Measurements from ENCODE around the gene PRKCH. TPM values are rescaled to one million over a fixed set of nuclear protein-coding genes. Genes with fewer than 3 reads are reported as not detected.

PRKCH gene
- total RNA-seq, 5 donors from 2014 or later (not counting 1 experiment from before 2014, with no cell fraction given), result 267 to 436 (median 326) TPM

- peaks cover 0 to 5% (median 0%) of the 10 kb centered on the region in 3 donors for H3K9me3 Mint-ChIP-seq
- no peak overlapping the region for H3K27ac Mint-ChIP-seq
- ChIA-PET POLR2A (interaction anchor here in 1 of 2 donors (1.0 kb wide), 1 partner anchor 18 kb away, joined by 3 read pairs; no protein-coding TSS in a partner anchor), CTCF (interaction anchor here in 1 of 2 donors (0.5 kb wide), 1 partner anchor 68 kb away, joined by 3 read pairs; no protein-coding TSS in a partner anchor)
- WGBS (ENCODE audit: insufficient coverage), result 80% methylated on average over 1 of the region's 6 CpGs
- no peak overlapping the region for H3K4me3 Mint-ChIP-seq
- no peaks in the 10 kb centered on the region for H3K36me3 Mint-ChIP-seq
- peaks cover 10 to 18% (median 12%) of the 10 kb centered on the region in 3 donors for H3K4me1 Mint-ChIP-seq
- DNase-seq, result no peak
- H3K27me3 Mint-ChIP-seq, result no peaks in the 10 kb centered on the region
- Histone ChIP-seq H3K27ac (ENCODE audit: low read length) (no peak overlapping the region), H3K36me3 (ENCODE audit: control insufficient read depth in 2 of 2, extremely low read depth in 1 of 2, insufficient read depth in 1 of 2, low read length in 1 of 2) (no peaks in the 10 kb centered on the region), H3K9me3 (no peaks in the 10 kb centered on the region), H3K4me3 (ENCODE audit: control insufficient read depth in 1 of 2, extremely low read depth in 1 of 2, low read length in 1 of 2) (no peak overlapping the region), H3K4me1 (ENCODE audit: control insufficient read depth in 1 of 2, extremely low read depth in 1 of 2, insufficient read depth in 2 of 2, low read length in 2 of 2) (peaks cover 0 to 10% of the 10 kb centered on the region in 2 experiments), H3K27me3 (replicated peaks in 1 of 2; ENCODE audit: control insufficient read depth in 2 of 2, extremely low read depth in 1 of 2, insufficient read depth in 2 of 2, low read length in 1 of 2) (no peaks in the 10 kb centered on the region)
- no peak for ATAC-seq (replicated peaks in 1 of 4)
Observed at GRCh38 chr14:61588419-61588901, 267.1 kb downstream of the PRKCH start.

DNA sequence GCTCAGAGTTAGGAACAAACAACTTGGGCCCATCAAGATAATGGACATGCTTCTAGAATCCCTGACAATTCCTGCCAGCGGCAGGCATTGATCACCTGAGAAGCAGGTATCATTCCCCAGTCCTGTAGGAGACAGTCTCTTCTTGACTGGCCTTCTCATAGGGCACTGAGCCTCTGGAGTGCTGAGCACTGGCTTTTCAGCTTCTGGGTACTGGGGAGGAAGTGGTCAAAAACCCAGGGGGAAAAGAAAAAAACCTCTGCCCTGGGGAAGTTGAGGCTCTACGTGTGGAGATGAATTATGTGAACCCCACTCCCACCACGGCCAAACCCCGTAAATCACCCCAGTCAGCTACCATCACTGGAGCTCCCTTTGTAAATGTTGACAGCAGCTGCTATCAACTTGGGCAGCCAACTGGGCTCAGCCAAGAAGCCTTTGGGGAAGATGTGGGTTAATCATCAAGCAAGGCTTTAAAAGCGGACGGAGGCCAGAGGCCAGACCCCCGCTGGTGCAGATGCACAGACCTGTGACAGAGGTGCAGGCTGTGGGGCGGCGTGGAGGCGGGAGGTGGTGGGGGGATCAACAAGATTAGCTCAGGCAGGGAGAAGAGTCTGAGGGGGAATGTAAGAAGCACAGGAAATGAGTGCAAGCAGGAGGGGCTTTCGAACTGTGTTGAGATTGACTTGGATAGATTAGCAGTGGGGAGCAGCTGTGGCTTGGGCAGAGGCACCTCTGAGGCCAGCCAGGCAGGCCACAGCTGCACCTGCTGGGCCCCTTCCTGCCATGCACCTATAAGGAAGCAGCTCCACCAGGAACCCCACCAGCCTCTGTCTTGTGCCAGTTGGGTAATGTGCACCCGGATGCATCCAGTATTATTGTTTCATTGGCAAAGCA lies 268.6 kb downstream of the PRKCH start:
- no peak for DNase-seq
- no peaks in the 10 kb centered on the region for H3K27me3 ChIP-seq (replicated peaks in 1 of 2; ENCODE audit: control insufficient read depth in 2 of 2, extremely low read depth in 1 of 2, insufficient read depth in 2 of 2, low read length in 1 of 2)
- H3K4me3 ChIP-seq (ENCODE audit: control insufficient read depth in 1 of 2, extremely low read depth in 1 of 2, low read length in 1 of 2), result no peak overlapping the region
- no peaks in the 10 kb centered on the region for H3K36me3 Mint-ChIP-seq
- 100% methylated on average over 4 of the region's 12 CpGs for WGBS (ENCODE audit: insufficient coverage)
- H3K4me3 Mint-ChIP-seq, result no peak overlapping the region
- no peak overlapping the region for H3K27ac ChIP-seq (ENCODE audit: low read length)
- peaks cover 24 to 27% (median 26%) of the 10 kb centered on the region in 3 donors for H3K4me1 Mint-ChIP-seq
- no peak for ATAC-seq (replicated peaks in 1 of 4)
- H3K9me3 ChIP-seq, result no peaks in the 10 kb centered on the region
- ChIA-PET CTCF (no interaction called here), POLR2A (interaction anchor here in 1 of 2 donors (0.6 kb wide), 1 partner anchor 82 kb away, joined by 3 read pairs; no protein-coding TSS in a partner anchor)
- peaks cover 0 to 5% (median 0%) of the 10 kb centered on the region in 3 donors for H3K9me3 Mint-ChIP-seq
- no peak overlapping the region for H3K27ac Mint-ChIP-seq
- no peaks in the 10 kb centered on the region for H3K27me3 Mint-ChIP-seq
- peaks cover 0 to 14% of the 10 kb centered on the region in 2 experiments for H3K4me1 ChIP-seq (ENCODE audit: control insufficient read depth in 1 of 2, extremely low read depth in 1 of 2, insufficient read depth in 2 of 2, low read length in 2 of 2)
- H3K36me3 ChIP-seq (ENCODE audit: control insufficient read depth in 2 of 2, extremely low read depth in 1 of 2, insufficient read depth in 1 of 2, low read length in 1 of 2), result no peaks in the 10 kb centered on the region

GRCh38 chr14:61591862-61592261 lies 270.5 kb downstream of the PRKCH start:
- H3K4me1 ChIP-seq (ENCODE audit: control insufficient read depth in 1 of 2, extremely low read depth in 1 of 2, insufficient read depth in 2 of 2, low read length in 2 of 2), result peaks cover 0 to 18% of the 10 kb centered on the region in 2 experiments
- peaks cover 0 to 5% (median 0%) of the 10 kb centered on the region in 3 donors for H3K9me3 Mint-ChIP-seq
- H3K4me3 ChIP-seq (ENCODE audit: control insufficient read depth in 1 of 2, extremely low read depth in 1 of 2, low read length in 1 of 2), result no peak overlapping the region
- ATAC-seq (replicated peaks in 1 of 4), result no peak
- no CpG with 5 or more reads among the region's 2 CpGs for WGBS (ENCODE audit: insufficient coverage)
- no peaks in the 10 kb centered on the region for H3K36me3 ChIP-seq (ENCODE audit: control insufficient read depth in 2 of 2, extremely low read depth in 1 of 2, insufficient read depth in 1 of 2, low read length in 1 of 2)
- no peaks in the 10 kb centered on the region for H3K27me3 Mint-ChIP-seq
- H3K4me3 Mint-ChIP-seq, result no peak overlapping the region
- ChIA-PET CTCF (no interaction called here), POLR2A (no interaction called here)
- no peaks in the 10 kb centered on the region for H3K36me3 Mint-ChIP-seq
- H3K9me3 ChIP-seq, result no peaks in the 10 kb centered on the region
- DNase-seq, result peak in 1 of 35 experiments; percentile 18
- H3K27me3 ChIP-seq (replicated peaks in 1 of 2; ENCODE audit: control insufficient read depth in 2 of 2, extremely low read depth in 1 of 2, insufficient read depth in 2 of 2, low read length in 1 of 2), result no peaks in the 10 kb centered on the region
- peaks cover 31 to 35% (median 32%) of the 10 kb centered on the region in 3 donors for H3K4me1 Mint-ChIP-seq
- H3K27ac Mint-ChIP-seq, result no peak overlapping the region
- no peak overlapping the region for H3K27ac ChIP-seq (ENCODE audit: low read length)

- H3K27me3 ChIP-seq (replicated peaks in 1 of 2; ENCODE audit: control insufficient read depth in 2 of 2, extremely low read depth in 1 of 2, insufficient read depth in 2 of 2, low read length in 1 of 2), result no peaks in the 10 kb centered on the region
- WGBS (ENCODE audit: insufficient coverage), result no CpG with 5 or more reads among the region's 3 CpGs
- POLR2A ChIA-PET, result no interaction called here
- no peaks in the 10 kb centered on the region for H3K36me3 Mint-ChIP-seq
- no peaks in the 10 kb centered on the region for H3K9me3 ChIP-seq
- no peak overlapping the region for H3K4me3 Mint-ChIP-seq
- peaks cover 32 to 37% (median 34%) of the 10 kb centered on the region in 3 donors for H3K4me1 Mint-ChIP-seq
- CTCF ChIA-PET, result no interaction called here
- H3K4me3 ChIP-seq (ENCODE audit: control insufficient read depth in 1 of 2, extremely low read depth in 1 of 2, low read length in 1 of 2), result no peak overlapping the region
- H3K27ac ChIP-seq (ENCODE audit: low read length), result no peak overlapping the region
- H3K9me3 Mint-ChIP-seq, result peaks cover 0 to 5% (median 0%) of the 10 kb centered on the region in 3 donors
- no peak for ATAC-seq (replicated peaks in 1 of 4)
- peaks cover under 1 to 18% of the 10 kb centered on the region in 2 experiments for H3K4me1 ChIP-seq (ENCODE audit: control insufficient read depth in 1 of 2, extremely low read depth in 1 of 2, insufficient read depth in 2 of 2, low read length in 2 of 2)
- H3K27me3 Mint-ChIP-seq, result no peaks in the 10 kb centered on the region
- H3K36me3 ChIP-seq (ENCODE audit: control insufficient read depth in 2 of 2, extremely low read depth in 1 of 2, insufficient read depth in 1 of 2, low read length in 1 of 2), result no peaks in the 10 kb centered on the region
- no peak for DNase-seq
- H3K27ac Mint-ChIP-seq, result no peak overlapping the region
Observed at GRCh38 chr14:61593330-61593729, 272.0 kb downstream of the PRKCH start.

GRCh38 chr14:61596990-61597389 lies 275.6 kb downstream of the PRKCH start:
- Mint-ChIP-seq H3K9me3 (peaks cover 0 to 5% (median 0%) of the 10 kb centered on the region in 3 donors), H3K27ac (no peak overlapping the region), H3K4me1 (peaks cover 29 to 41% (median 31%) of the 10 kb centered on the region in 3 donors), H3K4me3 (no peak overlapping the region), H3K27me3 (no peaks in the 10 kb centered on the region), H3K36me3 (no peaks in the 10 kb centered on the region)
- no peaks in the 10 kb centered on the region for H3K36me3 ChIP-seq (ENCODE audit: control insufficient read depth in 2 of 2, extremely low read depth in 1 of 2, insufficient read depth in 1 of 2, low read length in 1 of 2)
- DNase-seq, result no peak
- no peak overlapping the region for H3K27ac ChIP-seq (ENCODE audit: low read length)
- ChIA-PET POLR2A (no interaction called here), CTCF (no interaction called here)
- H3K27me3 ChIP-seq (replicated peaks in 1 of 2; ENCODE audit: control insufficient read depth in 2 of 2, extremely low read depth in 1 of 2, insufficient read depth in 2 of 2, low read length in 1 of 2), result no peaks in the 10 kb centered on the region
- no peak overlapping the region for H3K4me3 ChIP-seq (ENCODE audit: control insufficient read depth in 1 of 2, extremely low read depth in 1 of 2, low read length in 1 of 2)
- peaks cover 11 to 17% of the 10 kb centered on the region in 2 experiments for H3K4me1 ChIP-seq (ENCODE audit: control insufficient read depth in 1 of 2, extremely low read depth in 1 of 2, insufficient read depth in 2 of 2, low read length in 2 of 2)
- 75% methylated on average over 2 of the region's 5 CpGs for WGBS (ENCODE audit: insufficient coverage)
- ATAC-seq (replicated peaks in 1 of 4), result no peak
- H3K9me3 ChIP-seq, result no peaks in the 10 kb centered on the region

DNA sequence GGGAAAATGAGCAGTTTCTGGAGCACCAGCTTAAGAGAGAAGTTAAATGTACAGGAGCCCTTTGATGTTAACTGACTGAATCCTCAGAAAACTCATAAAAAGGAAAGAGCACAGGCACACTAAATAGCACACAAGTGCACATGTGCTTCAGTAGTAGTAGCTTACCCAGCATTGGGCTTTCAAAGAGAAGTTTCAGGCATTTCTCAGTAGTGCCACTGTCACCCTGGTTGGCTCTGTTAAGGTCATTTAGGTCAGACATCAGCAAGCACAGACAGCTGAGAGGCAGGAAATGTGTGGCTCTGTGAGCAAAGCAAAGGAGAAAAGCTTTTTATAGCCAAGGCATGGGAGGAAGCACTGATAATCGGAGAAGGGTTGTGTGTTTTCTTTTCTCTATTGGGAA lies 277.6 kb downstream of the PRKCH start:
- Histone ChIP-seq H3K4me3 (ENCODE audit: control insufficient read depth in 1 of 2, extremely low read depth in 1 of 2, low read length in 1 of 2) (no peak overlapping the region), H3K4me1 (ENCODE audit: control insufficient read depth in 1 of 2, extremely low read depth in 1 of 2, insufficient read depth in 2 of 2, low read length in 2 of 2) (peaks cover 11 to 17% of the 10 kb centered on the region in 2 experiments), H3K36me3 (ENCODE audit: control insufficient read depth in 2 of 2, extremely low read depth in 1 of 2, insufficient read depth in 1 of 2, low read length in 1 of 2) (no peaks in the 10 kb centered on the region), H3K27me3 (replicated peaks in 1 of 2; ENCODE audit: control insufficient read depth in 2 of 2, extremely low read depth in 1 of 2, insufficient read depth in 2 of 2, low read length in 1 of 2) (no peaks in the 10 kb centered on the region), H3K27ac (ENCODE audit: low read length) (no peak overlapping the region), H3K9me3 (no peaks in the 10 kb centered on the region)
- DNase-seq, result peak in 2 of 35 experiments; percentile 5 to 12
- no peaks in the 10 kb centered on the region for H3K9me3 Mint-ChIP-seq
- peak in 1 of 4 experiments; percentile 54 for ATAC-seq (replicated peaks in 1 of 4)
- H3K4me1 Mint-ChIP-seq, result peaks cover 27 to 37% (median 29%) of the 10 kb centered on the region in 3 donors
- POLR2A ChIA-PET, result interaction anchor here in 1 of 2 donors (0.6 to 2.2 kb wide), 2 partner anchors 15 to 120 kb away, joined by 6 to 7 read pairs; no protein-coding TSS in a partner anchor
- no peaks in the 10 kb centered on the region for H3K36me3 Mint-ChIP-seq
- H3K27ac Mint-ChIP-seq, result no peak overlapping the region
- no peak overlapping the region for H3K4me3 Mint-ChIP-seq
- no peaks in the 10 kb centered on the region for H3K27me3 Mint-ChIP-seq
- CTCF ChIA-PET, result no interaction called here
- no CpG with 5 or more reads among the region's 1 CpG for WGBS (ENCODE audit: insufficient coverage)

All from T-cell (primary cell).